ENCODE data around the gene KRT85.

KRT85 gene

GRCh38 chr12:52331833-52332232 is 35.4 kb downstream of the KRT85 start:
- Histone ChIP-seq H3K36me3 (ENCODE audit: control insufficient read depth in 1 of 2, insufficient read depth in 2 of 2, low read length in 2 of 2) (no peaks in the 10 kb centered on the region), H3K9me3 (ENCODE audit: insufficient read depth, low read depth, low read length) (peaks cover 3% of the 10 kb centered on the region), H2BK5ac (ENCODE audit: low read depth, low read length, poor library complexity) (no peak overlapping the region), H3K27ac (ENCODE audit: low read depth, low read length) (no peak overlapping the region), H3K4ac (ENCODE audit: low read depth, low read length) (no peak overlapping the region), H2BK12ac (ENCODE audit: low read length) (no peak overlapping the region), H4K91ac (ENCODE audit: low read depth, low read length) (no peak overlapping the region), H3K18ac (ENCODE audit: low read length) (no peak overlapping the region), H3K79me2 (ENCODE audit: control insufficient read depth, insufficient read depth, low read length, poor library complexity) (no peaks in the 10 kb centered on the region), H3K27me3 (ENCODE audit: insufficient read depth, low read length) (no peaks in the 10 kb centered on the region), H4K12ac (ENCODE audit: low read depth, low read length) (no peak overlapping the region), H3K79me1 (ENCODE audit: low read length) (no peaks in the 10 kb centered on the region), H2AFZ (ENCODE audit: insufficient read depth, low read length, poor library complexity) (no peak overlapping the region), H3K14ac (ENCODE audit: low read length) (no peak overlapping the region), H3K4me1 (ENCODE audit: control insufficient read depth in 1 of 2, insufficient read depth in 2 of 2, low read length in 2 of 2) (peaks cover 0 to 4% of the 10 kb centered on the region in 2 experiments), H3K4me3 (ENCODE audit: low read depth, low read length) (no peak overlapping the region), H2AK5ac (ENCODE audit: low read length) (no peak overlapping the region), H2BK120ac (ENCODE audit: insufficient read depth, low read length, poor library complexity) (no peak overlapping the region), H3K23ac (ENCODE audit: low read length) (no peak overlapping the region), H3K9ac (ENCODE audit: low read length) (no peak overlapping the region), H3K4me2 (ENCODE audit: low read length) (no peak overlapping the region), H4K8ac (ENCODE audit: low read depth, low read length) (no peak overlapping the region)
- DNase-seq = no peak
- no CpG with 5 or more reads among the region's 3 CpGs for WGBS (ENCODE audit: extremely low coverage, insufficient coverage, insufficient read length)

GRCh38 chr12:52331039-52331438 is 36.2 kb downstream of the KRT85 start:
- Histone ChIP-seq H3K9ac (ENCODE audit: low read length) (no peak overlapping the region), H3K27ac (ENCODE audit: low read depth, low read length) (no peak overlapping the region)
- WGBS (ENCODE audit: extremely low coverage, insufficient coverage, insufficient read length) = no CpG with 5 or more reads among the region's 1 CpG

GRCh38 chr12:52327830-52328500 is 39.3 kb downstream of the KRT85 start:
- Histone ChIP-seq H3K27me3 (ENCODE audit: insufficient read depth, low read length) (no peaks in the 10 kb centered on the region), H3K9me3 (ENCODE audit: insufficient read depth, low read depth, low read length) (peaks cover 2% of the 10 kb centered on the region), H2AFZ (ENCODE audit: insufficient read depth, low read length, poor library complexity) (no peak overlapping the region), H2AK5ac (ENCODE audit: low read length) (no peak overlapping the region), H4K12ac (ENCODE audit: low read depth, low read length) (no peak overlapping the region), H2BK5ac (ENCODE audit: low read depth, low read length, poor library complexity) (no peak overlapping the region), H3K4me2 (ENCODE audit: low read length) (no peak overlapping the region), H4K8ac (ENCODE audit: low read depth, low read length) (no peak overlapping the region), H3K4me1 (ENCODE audit: control insufficient read depth in 1 of 2, insufficient read depth in 2 of 2, low read length in 2 of 2) (no peaks in the 10 kb centered on the region), H3K18ac (ENCODE audit: low read length) (no peak overlapping the region), H3K79me1 (ENCODE audit: low read length) (no peaks in the 10 kb centered on the region), H3K4ac (ENCODE audit: low read depth, low read length) (no peak overlapping the region), H3K79me2 (ENCODE audit: control insufficient read depth, insufficient read depth, low read length, poor library complexity) (no peaks in the 10 kb centered on the region), H2BK12ac (ENCODE audit: low read length) (no peak overlapping the region), H2BK120ac (ENCODE audit: insufficient read depth, low read length, poor library complexity) (no peak overlapping the region), H3K27ac (ENCODE audit: low read depth, low read length) (no peak overlapping the region), H3K4me3 (ENCODE audit: low read depth, low read length) (no peak overlapping the region), H4K91ac (ENCODE audit: low read depth, low read length) (no peak overlapping the region), H3K36me3 (ENCODE audit: control insufficient read depth in 1 of 2, insufficient read depth in 2 of 2, low read length in 2 of 2) (no peaks in the 10 kb centered on the region), H3K14ac (ENCODE audit: low read length) (no peak overlapping the region), H3K23ac (ENCODE audit: low read length) (no peak overlapping the region), H3K9ac (ENCODE audit: low read length) (no peak overlapping the region)
- DNase-seq = no peak
- WGBS (ENCODE audit: extremely low coverage, insufficient coverage, insufficient read length) = no CpG with 5 or more reads among the region's 10 CpGs

More at GRCh38 chr12:52331039-52331438, 36.2 kb downstream of the KRT85 start:
- H3K4me2 ChIP-seq (ENCODE audit: low read length) = no peak overlapping the region
- no peak overlapping the region for H4K8ac ChIP-seq (ENCODE audit: low read depth, low read length)
- H4K12ac ChIP-seq (ENCODE audit: low read depth, low read length) = no peak overlapping the region
- no peak overlapping the region for H2AFZ ChIP-seq (ENCODE audit: insufficient read depth, low read length, poor library complexity)
- H3K79me1 ChIP-seq (ENCODE audit: low read length) = no peaks in the 10 kb centered on the region
- no peak overlapping the region for H4K91ac ChIP-seq (ENCODE audit: low read depth, low read length)
- H3K4me1 ChIP-seq (ENCODE audit: control insufficient read depth in 1 of 2, insufficient read depth in 2 of 2, low read length in 2 of 2) = peaks cover 0 to 4% of the 10 kb centered on the region in 2 experiments
- H3K9me3 ChIP-seq (ENCODE audit: insufficient read depth, low read depth, low read length) = peaks cover 3% of the 10 kb centered on the region
- no peak overlapping the region for H2BK120ac ChIP-seq (ENCODE audit: insufficient read depth, low read length, poor library complexity)
- no peak overlapping the region for H2AK5ac ChIP-seq (ENCODE audit: low read length)
- H3K23ac ChIP-seq (ENCODE audit: low read length) = no peak overlapping the region
- no peak for DNase-seq
- no peaks in the 10 kb centered on the region for H3K79me2 ChIP-seq (ENCODE audit: control insufficient read depth, insufficient read depth, low read length, poor library complexity)
- no peak overlapping the region for H3K4me3 ChIP-seq (ENCODE audit: low read depth, low read length)
- no peaks in the 10 kb centered on the region for H3K36me3 ChIP-seq (ENCODE audit: control insufficient read depth in 1 of 2, insufficient read depth in 2 of 2, low read length in 2 of 2)
- H3K27me3 ChIP-seq (ENCODE audit: insufficient read depth, low read length) = no peaks in the 10 kb centered on the region
- H3K14ac ChIP-seq (ENCODE audit: low read length) = no peak overlapping the region
- no peak overlapping the region for H2BK5ac ChIP-seq (ENCODE audit: low read depth, low read length, poor library complexity)
- H3K4ac ChIP-seq (ENCODE audit: low read depth, low read length) = no peak overlapping the region
- H2BK12ac ChIP-seq (ENCODE audit: low read length) = no peak overlapping the region
- no peak overlapping the region for H3K18ac ChIP-seq (ENCODE audit: low read length)

- H4K12ac ChIP-seq (ENCODE audit: low read depth, low read length) = no peak overlapping the region
- H3K14ac ChIP-seq (ENCODE audit: low read length) = no peak overlapping the region
- H3K4me3 ChIP-seq (ENCODE audit: low read depth, low read length) = no peak overlapping the region
- peaks cover 2% of the 10 kb centered on the region for H3K9me3 ChIP-seq (ENCODE audit: insufficient read depth, low read depth, low read length)
- no peak overlapping the region for H3K9ac ChIP-seq (ENCODE audit: low read length)
- DNase-seq = peak; percentile 81 to 92
- H2BK12ac ChIP-seq (ENCODE audit: low read length) = no peak overlapping the region
- no peak overlapping the region for H2BK5ac ChIP-seq (ENCODE audit: low read depth, low read length, poor library complexity)
- no peaks in the 10 kb centered on the region for H3K4me1 ChIP-seq (ENCODE audit: control insufficient read depth in 1 of 2, insufficient read depth in 2 of 2, low read length in 2 of 2)
- H4K91ac ChIP-seq (ENCODE audit: low read depth, low read length) = no peak overlapping the region
- H3K4me2 ChIP-seq (ENCODE audit: low read length) = no peak overlapping the region
- no peak overlapping the region for H4K8ac ChIP-seq (ENCODE audit: low read depth, low read length)
- no peaks in the 10 kb centered on the region for H3K36me3 ChIP-seq (ENCODE audit: control insufficient read depth in 1 of 2, insufficient read depth in 2 of 2, low read length in 2 of 2)
- H3K27ac ChIP-seq (ENCODE audit: low read depth, low read length) = no peak overlapping the region
- no peak overlapping the region for H3K18ac ChIP-seq (ENCODE audit: low read length)
- H3K4ac ChIP-seq (ENCODE audit: low read depth, low read length) = no peak overlapping the region
- WGBS (ENCODE audit: extremely low coverage, insufficient coverage, insufficient read length) = no CpG with 5 or more reads among the region's 11 CpGs
- no peak overlapping the region for H3K23ac ChIP-seq (ENCODE audit: low read length)
- no peak overlapping the region for H2BK120ac ChIP-seq (ENCODE audit: insufficient read depth, low read length, poor library complexity)
- H2AK5ac ChIP-seq (ENCODE audit: low read length) = no peak overlapping the region
- no peak overlapping the region for H2AFZ ChIP-seq (ENCODE audit: insufficient read depth, low read length, poor library complexity)
- H3K79me2 ChIP-seq (ENCODE audit: control insufficient read depth, insufficient read depth, low read length, poor library complexity) = no peaks in the 10 kb centered on the region
- H3K79me1 ChIP-seq (ENCODE audit: low read length) = no peaks in the 10 kb centered on the region
- H3K27me3 ChIP-seq (ENCODE audit: insufficient read depth, low read length) = no peaks in the 10 kb centered on the region
Observed at GRCh38 chr12:52327052-52327829, 40.0 kb downstream of the KRT85 start.

All from trophoblast cell (in vitro differentiated cells and primary cell).